ENCODE measurements around the gene CENPP. TPM values are rescaled to one million over a fixed set of nuclear protein-coding genes. Genes with fewer than 3 reads are reported as not detected.

The CENPP gene
- total RNA-seq, 5 donors from 2014 or later (not counting 1 experiment from before 2014, with no cell fraction given): 1.9 to 5.0 (median 4.3) TPM

DNA sequence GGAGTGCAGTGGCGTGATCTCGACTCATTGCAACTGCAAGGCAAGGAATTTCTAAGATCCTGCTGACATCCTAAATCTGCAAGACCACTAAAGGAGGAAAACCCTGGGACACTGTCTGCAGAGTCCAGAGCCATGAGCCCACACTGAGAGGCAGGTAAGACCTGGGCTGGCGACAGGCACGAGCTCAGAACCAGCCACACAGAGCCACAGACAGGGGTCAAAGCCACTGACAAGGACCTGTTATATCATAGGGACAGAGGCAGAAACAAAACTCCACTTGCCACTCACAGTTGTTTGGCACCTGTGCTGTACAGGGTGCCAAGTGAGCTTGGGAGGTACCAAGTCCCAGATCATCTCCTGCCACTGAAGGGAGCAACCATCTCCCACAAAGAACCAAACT, 310.0 kb downstream of the CENPP start:
- Histone ChIP-seq H3K4me3 (ENCODE audit: control insufficient read depth in 1 of 2, extremely low read depth in 1 of 2, low read length in 1 of 2) (no peak overlapping the region), H3K36me3 (ENCODE audit: control insufficient read depth in 2 of 2, extremely low read depth in 1 of 2, insufficient read depth in 1 of 2, low read length in 1 of 2) (peaks cover 28 to 71% of the 10 kb centered on the region in 2 donors), H3K9me3 (no peaks in the 10 kb centered on the region), H3K4me1 (ENCODE audit: control insufficient read depth in 1 of 2, extremely low read depth in 1 of 2, insufficient read depth in 2 of 2, low read length in 2 of 2) (peaks cover 0 to 2% of the 10 kb centered on the region in 2 experiments), H3K27me3 (replicated peaks in 1 of 2; ENCODE audit: control insufficient read depth in 2 of 2, extremely low read depth in 1 of 2, insufficient read depth in 2 of 2, low read length in 1 of 2) (no peaks in the 10 kb centered on the region), H3K27ac (ENCODE audit: low read length) (no peak overlapping the region)
- no peak overlapping the region for H3K27ac Mint-ChIP-seq
- peaks cover 50% of the 10 kb centered on the region for H3K36me3 Mint-ChIP-seq
- no peak for ATAC-seq (replicated peaks in 1 of 4)
- no peak overlapping the region for H3K4me3 Mint-ChIP-seq
- POLR2A ChIA-PET: no interaction called here
- H3K4me1 Mint-ChIP-seq: no peaks in the 10 kb centered on the region
- CTCF ChIA-PET: no interaction called here
- H3K27me3 Mint-ChIP-seq: no peaks in the 10 kb centered on the region
- no peaks in the 10 kb centered on the region for H3K9me3 Mint-ChIP-seq
- WGBS (ENCODE audit: insufficient coverage): 87% methylated on average over 3 of the region's 4 CpGs
- DNase-seq: no peak

DNA sequence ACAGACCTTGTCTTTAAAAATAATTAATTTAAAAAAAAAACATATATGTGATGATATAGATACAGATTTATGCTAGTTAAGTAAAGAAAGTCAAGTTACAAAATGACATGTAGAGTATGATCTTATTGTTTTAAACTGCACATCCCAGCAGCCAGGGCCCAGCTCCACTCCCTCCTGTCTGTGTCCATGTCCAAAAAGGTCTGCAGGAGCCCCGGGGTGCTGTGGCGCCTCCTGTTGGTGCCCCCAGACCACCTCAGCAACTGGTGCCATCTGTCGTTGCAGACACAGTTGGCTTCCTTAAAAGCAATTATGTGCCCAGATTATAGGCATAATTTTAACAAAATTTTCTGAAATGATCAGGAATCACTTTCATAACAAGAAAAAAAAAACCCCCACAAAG, 310.9 kb downstream of the CENPP start:
- Histone ChIP-seq H3K4me1 (ENCODE audit: control insufficient read depth in 1 of 2, extremely low read depth in 1 of 2, insufficient read depth in 2 of 2, low read length in 2 of 2) (peaks cover 0 to 2% of the 10 kb centered on the region in 2 experiments), H3K27ac (ENCODE audit: low read length) (no peak overlapping the region), H3K27me3 (replicated peaks in 1 of 2; ENCODE audit: control insufficient read depth in 2 of 2, extremely low read depth in 1 of 2, insufficient read depth in 2 of 2, low read length in 1 of 2) (no peaks in the 10 kb centered on the region), H3K9me3 (no peaks in the 10 kb centered on the region), H3K36me3 (ENCODE audit: control insufficient read depth in 2 of 2, extremely low read depth in 1 of 2, insufficient read depth in 1 of 2, low read length in 1 of 2) (peaks cover 31 to 76% of the 10 kb centered on the region in 2 donors), H3K4me3 (ENCODE audit: control insufficient read depth in 1 of 2, extremely low read depth in 1 of 2, low read length in 1 of 2) (no peak overlapping the region)
- Mint-ChIP-seq H3K4me3 (no peak overlapping the region), H3K36me3 (peaks cover 53% of the 10 kb centered on the region), H3K9me3 (no peaks in the 10 kb centered on the region), H3K4me1 (no peaks in the 10 kb centered on the region), H3K27me3 (no peaks in the 10 kb centered on the region), H3K27ac (no peak overlapping the region)
- ChIA-PET POLR2A (no interaction called here), CTCF (no interaction called here)
- 94% methylated on average over 2 of the region's 3 CpGs for WGBS (ENCODE audit: insufficient coverage)
- DNase-seq (no peak), ATAC-seq (replicated peaks in 1 of 4) (no peak)

DNA sequence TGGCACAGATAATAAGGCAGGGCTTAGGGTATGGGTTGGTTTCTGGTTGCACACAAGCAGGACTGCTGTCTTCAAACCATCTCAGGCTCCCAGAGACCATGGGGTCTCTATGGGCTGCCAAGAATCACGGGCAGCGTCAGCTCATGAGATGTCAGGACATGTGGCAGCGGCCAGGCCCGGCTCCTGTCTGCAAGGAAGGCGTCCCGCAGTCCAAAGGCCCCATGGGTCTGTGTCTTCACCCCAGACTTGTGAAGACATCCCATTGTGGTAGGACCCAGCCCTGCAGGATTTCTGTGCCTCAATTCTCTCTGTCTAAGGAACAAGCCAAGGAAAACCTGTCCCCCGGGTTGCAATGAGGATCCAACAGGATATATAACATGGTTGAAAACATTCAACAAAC, 311.6 kb downstream of the CENPP start:
- POLR2A ChIA-PET: no interaction called here

DNA sequence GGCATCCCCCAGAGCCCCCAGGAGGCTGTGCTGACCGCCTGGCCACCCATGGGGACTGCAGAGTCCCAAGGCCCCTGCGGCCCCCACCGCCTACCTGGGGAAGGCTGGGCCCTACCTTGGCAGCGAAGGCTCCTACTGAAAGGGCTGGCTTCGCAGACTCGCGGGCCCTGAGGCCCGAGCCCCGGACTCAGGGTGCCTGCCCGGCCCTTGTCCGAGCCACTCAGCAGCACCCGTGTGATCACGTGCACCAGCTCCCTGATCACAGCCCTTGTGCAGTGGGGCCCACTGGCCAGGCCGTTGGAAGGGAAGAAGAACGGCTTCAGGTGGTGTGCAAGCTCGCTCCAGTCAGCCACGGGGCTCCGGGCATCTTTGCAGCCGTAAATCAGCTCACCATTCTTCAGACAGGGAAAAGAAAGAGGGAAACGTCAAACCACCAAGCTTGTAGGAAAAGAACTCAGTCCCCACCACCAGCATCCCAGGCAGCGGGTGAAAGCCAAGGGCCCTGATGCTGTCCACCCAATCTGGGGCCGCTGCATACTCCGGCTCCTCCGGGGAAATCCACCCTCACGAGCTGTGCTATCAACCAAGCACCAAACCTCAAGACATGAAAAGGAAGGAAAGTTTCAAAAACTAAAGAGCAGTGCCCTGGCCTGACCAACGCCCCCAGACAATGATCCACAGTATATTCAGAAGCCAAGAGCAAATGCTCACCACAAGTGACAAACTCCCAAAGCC, 312.3 kb downstream of the CENPP start:
- Histone ChIP-seq H3K4me3 (ENCODE audit: control insufficient read depth in 1 of 2, extremely low read depth in 1 of 2, low read length in 1 of 2) (no peak overlapping the region), H3K27ac (ENCODE audit: low read length) (no peak overlapping the region), H3K4me1 (ENCODE audit: control insufficient read depth in 1 of 2, extremely low read depth in 1 of 2, insufficient read depth in 2 of 2, low read length in 2 of 2) (peaks cover 0 to 2% of the 10 kb centered on the region in 2 experiments), H3K9me3 (no peaks in the 10 kb centered on the region), H3K27me3 (replicated peaks in 1 of 2; ENCODE audit: control insufficient read depth in 2 of 2, extremely low read depth in 1 of 2, insufficient read depth in 2 of 2, low read length in 1 of 2) (no peaks in the 10 kb centered on the region), H3K36me3 (ENCODE audit: control insufficient read depth in 2 of 2, extremely low read depth in 1 of 2, insufficient read depth in 1 of 2, low read length in 1 of 2) (peaks cover 24 to 79% of the 10 kb centered on the region in 2 donors)
- no peak for ATAC-seq (replicated peaks in 1 of 4)
- DNase-seq: no peak
- Mint-ChIP-seq H3K4me1 (no peaks in the 10 kb centered on the region), H3K27ac (no peak overlapping the region), H3K9me3 (no peaks in the 10 kb centered on the region), H3K27me3 (no peaks in the 10 kb centered on the region), H3K36me3 (peaks cover 54% of the 10 kb centered on the region), H3K4me3 (no peak overlapping the region)
- ChIA-PET POLR2A (no interaction called here), CTCF (no interaction called here)
- WGBS (ENCODE audit: insufficient coverage): 96% methylated on average over 23 of the region's 26 CpGs

More for the DNA sequence above, 311.6 kb downstream of the CENPP start:
- peaks cover 51% of the 10 kb centered on the region for H3K36me3 Mint-ChIP-seq
- H3K27ac Mint-ChIP-seq: no peak overlapping the region
- Histone ChIP-seq H3K36me3 (ENCODE audit: control insufficient read depth in 2 of 2, extremely low read depth in 1 of 2, insufficient read depth in 1 of 2, low read length in 1 of 2) (peaks cover 27 to 77% of the 10 kb centered on the region in 2 donors), H3K9me3 (no peaks in the 10 kb centered on the region), H3K27me3 (replicated peaks in 1 of 2; ENCODE audit: control insufficient read depth in 2 of 2, extremely low read depth in 1 of 2, insufficient read depth in 2 of 2, low read length in 1 of 2) (no peaks in the 10 kb centered on the region), H3K4me3 (ENCODE audit: control insufficient read depth in 1 of 2, extremely low read depth in 1 of 2, low read length in 1 of 2) (no peak overlapping the region), H3K27ac (ENCODE audit: low read length) (no peak overlapping the region), H3K4me1 (ENCODE audit: control insufficient read depth in 1 of 2, extremely low read depth in 1 of 2, insufficient read depth in 2 of 2, low read length in 2 of 2) (peaks cover 0 to 2% of the 10 kb centered on the region in 2 experiments)
- ATAC-seq (replicated peaks in 1 of 4) (no peak), DNase-seq (no peak)
- 100% methylated on average over 6 of the region's 7 CpGs for WGBS (ENCODE audit: insufficient coverage)
- H3K4me1 Mint-ChIP-seq: no peaks in the 10 kb centered on the region
- CTCF ChIA-PET: no interaction called here
- H3K27me3 Mint-ChIP-seq: no peaks in the 10 kb centered on the region
- no peaks in the 10 kb centered on the region for H3K9me3 Mint-ChIP-seq
- no peak overlapping the region for H3K4me3 Mint-ChIP-seq

DNA sequence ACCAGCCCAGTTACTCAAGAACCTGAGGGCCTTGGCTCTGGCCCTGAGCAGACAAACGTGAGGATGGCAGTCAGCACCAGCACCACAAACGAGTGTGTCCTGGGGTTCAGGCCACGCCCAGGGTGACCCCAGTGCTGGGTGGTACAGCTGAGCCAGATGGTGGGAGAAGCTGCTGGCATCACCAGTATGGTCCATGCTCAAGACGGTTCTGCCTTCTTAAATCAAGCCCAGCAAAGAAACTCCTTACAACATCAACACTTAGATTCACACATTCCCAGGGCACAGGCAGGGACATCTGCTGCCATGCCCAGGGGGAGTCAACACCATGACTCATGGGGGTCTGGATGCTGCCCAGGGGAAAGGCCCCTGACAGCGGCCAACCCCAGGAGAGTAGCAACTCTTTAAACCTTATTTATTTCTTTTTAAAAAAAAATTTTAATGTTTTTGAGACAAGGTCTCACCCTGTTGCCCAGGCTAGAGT, 312.9 kb downstream of the CENPP start:
- H3K27me3 ChIP-seq (replicated peaks in 1 of 2; ENCODE audit: control insufficient read depth in 2 of 2, extremely low read depth in 1 of 2, insufficient read depth in 2 of 2, low read length in 1 of 2): no peaks in the 10 kb centered on the region
- Mint-ChIP-seq H3K9me3 (no peaks in the 10 kb centered on the region), H3K36me3 (peaks cover 59% of the 10 kb centered on the region), H3K27ac (no peak overlapping the region), H3K27me3 (no peaks in the 10 kb centered on the region), H3K4me1 (no peaks in the 10 kb centered on the region), H3K4me3 (no peak overlapping the region)
- no peak overlapping the region for H3K27ac ChIP-seq (ENCODE audit: low read length)
- ChIA-PET CTCF (interaction anchor here in 1 of 2 donors (0.7 kb wide), 1 partner anchor 863 kb away, joined by 4 read pairs; no protein-coding TSS in a partner anchor), POLR2A (no interaction called here)
- ATAC-seq (replicated peaks in 1 of 4): no peak
- H3K9me3 ChIP-seq: no peaks in the 10 kb centered on the region
- no peak for DNase-seq
- no peak overlapping the region for H3K4me3 ChIP-seq (ENCODE audit: control insufficient read depth in 1 of 2, extremely low read depth in 1 of 2, low read length in 1 of 2)
- H3K36me3 ChIP-seq (ENCODE audit: control insufficient read depth in 2 of 2, extremely low read depth in 1 of 2, insufficient read depth in 1 of 2, low read length in 1 of 2): peaks cover 24 to 79% of the 10 kb centered on the region in 2 donors
- WGBS (ENCODE audit: insufficient coverage): 95% methylated on average over 4 of the region's 5 CpGs
- H3K4me1 ChIP-seq (ENCODE audit: control insufficient read depth in 1 of 2, extremely low read depth in 1 of 2, insufficient read depth in 2 of 2, low read length in 2 of 2): peaks cover 0 to 2% of the 10 kb centered on the region in 2 experiments

DNA sequence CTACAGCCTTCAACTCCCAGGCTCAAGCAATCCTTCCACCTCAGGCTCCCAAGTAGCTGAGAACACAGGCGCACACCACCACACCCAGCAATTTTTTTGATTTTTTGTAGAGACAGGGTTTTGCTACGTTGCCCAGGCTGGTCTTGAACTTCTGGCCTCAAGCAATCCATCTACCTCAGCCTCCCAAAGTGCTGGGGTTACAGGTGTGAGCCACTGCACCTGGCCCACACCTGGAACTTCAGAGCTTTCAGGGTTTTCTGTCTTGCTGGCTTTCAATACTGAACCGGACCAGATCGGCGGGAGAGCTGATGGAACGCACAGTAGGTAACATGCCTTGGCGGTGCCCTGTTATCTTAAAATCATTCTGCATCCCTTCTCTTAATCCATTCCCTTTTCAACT, 313.4 kb downstream of the CENPP start:
- ChIA-PET CTCF (interaction anchor here in 1 of 2 donors (0.7 kb wide), 1 partner anchor 864 kb away, joined by 4 read pairs; no protein-coding TSS in a partner anchor), POLR2A (no interaction called here)
- Histone ChIP-seq H3K4me1 (ENCODE audit: control insufficient read depth in 1 of 2, extremely low read depth in 1 of 2, insufficient read depth in 2 of 2, low read length in 2 of 2) (peaks cover 0 to 2% of the 10 kb centered on the region in 2 experiments), H3K36me3 (ENCODE audit: control insufficient read depth in 2 of 2, extremely low read depth in 1 of 2, insufficient read depth in 1 of 2, low read length in 1 of 2) (peaks cover 24 to 79% of the 10 kb centered on the region in 2 donors), H3K4me3 (ENCODE audit: control insufficient read depth in 1 of 2, extremely low read depth in 1 of 2, low read length in 1 of 2) (no peak overlapping the region), H3K9me3 (no peaks in the 10 kb centered on the region), H3K27me3 (replicated peaks in 1 of 2; ENCODE audit: control insufficient read depth in 2 of 2, extremely low read depth in 1 of 2, insufficient read depth in 2 of 2, low read length in 1 of 2) (no peaks in the 10 kb centered on the region), H3K27ac (ENCODE audit: low read length) (no peak overlapping the region)
- H3K9me3 Mint-ChIP-seq: no peaks in the 10 kb centered on the region
- no peaks in the 10 kb centered on the region for H3K27me3 Mint-ChIP-seq
- no peak for ATAC-seq (replicated peaks in 1 of 4)
- DNase-seq: no peak
- no peak overlapping the region for H3K4me3 Mint-ChIP-seq
- H3K4me1 Mint-ChIP-seq: no peaks in the 10 kb centered on the region
- peaks cover 64% of the 10 kb centered on the region for H3K36me3 Mint-ChIP-seq
- H3K27ac Mint-ChIP-seq: no peak overlapping the region
- 98% methylated on average over 6 of the region's 7 CpGs for WGBS (ENCODE audit: insufficient coverage)
